ENCODE results near the gene CCDC142. TPM values are rescaled to one million over a fixed set of nuclear protein-coding genes. Genes with fewer than 3 reads are reported as not detected.
A peak's percentile ranks its signal among the peaks of the same experiment; 100 is the strongest.

The CCDC142 gene
- total RNA-seq, 1 donor from 2014 or later = 28.0 TPM

- Mint-ChIP-seq H3K4me1 (ENCODE audit: low read depth, unreplicated experiment) (peaks cover 7% of the 10 kb centered on the region), H3K36me3 (ENCODE audit: unreplicated experiment) (peaks cover 8% of the 10 kb centered on the region), H3K9me3 (ENCODE audit: unreplicated experiment) (peaks cover 18% of the 10 kb centered on the region), H3K27me3 (ENCODE audit: unreplicated experiment) (peaks cover 28% of the 10 kb centered on the region), H3K27ac (ENCODE audit: unreplicated experiment) (no peak overlapping the region), H3K4me3 (ENCODE audit: unreplicated experiment) (peak overlapping the region; percentile 78)
- peak; percentile 34 for DNase-seq
- TF ChIP-seq, protein P1, sequence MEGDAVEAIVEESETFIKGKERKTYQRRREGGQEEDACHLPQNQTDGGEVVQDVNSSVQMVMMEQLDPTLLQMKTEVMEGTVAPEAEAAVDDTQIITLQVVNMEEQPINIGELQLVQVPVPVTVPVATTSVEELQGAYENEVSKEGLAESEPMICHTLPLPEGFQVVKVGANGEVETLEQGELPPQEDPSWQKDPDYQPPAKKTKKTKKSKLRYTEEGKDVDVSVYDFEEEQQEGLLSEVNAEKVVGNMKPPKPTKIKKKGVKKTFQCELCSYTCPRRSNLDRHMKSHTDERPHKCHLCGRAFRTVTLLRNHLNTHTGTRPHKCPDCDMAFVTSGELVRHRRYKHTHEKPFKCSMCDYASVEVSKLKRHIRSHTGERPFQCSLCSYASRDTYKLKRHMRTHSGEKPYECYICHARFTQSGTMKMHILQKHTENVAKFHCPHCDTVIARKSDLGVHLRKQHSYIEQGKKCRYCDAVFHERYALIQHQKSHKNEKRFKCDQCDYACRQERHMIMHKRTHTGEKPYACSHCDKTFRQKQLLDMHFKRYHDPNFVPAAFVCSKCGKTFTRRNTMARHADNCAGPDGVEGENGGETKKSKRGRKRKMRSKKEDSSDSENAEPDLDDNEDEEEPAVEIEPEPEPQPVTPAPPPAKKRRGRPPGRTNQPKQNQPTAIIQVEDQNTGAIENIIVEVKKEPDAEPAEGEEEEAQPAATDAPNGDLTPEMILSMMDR (IDR thresholded peaks at IDR 0.05; ENCODE audit: partially characterized antibody, unreplicated experiment) = no peak
Measured at GRCh38 chr2:74513605-74514367, 31.0 kb upstream of the CCDC142 start.

DNA sequence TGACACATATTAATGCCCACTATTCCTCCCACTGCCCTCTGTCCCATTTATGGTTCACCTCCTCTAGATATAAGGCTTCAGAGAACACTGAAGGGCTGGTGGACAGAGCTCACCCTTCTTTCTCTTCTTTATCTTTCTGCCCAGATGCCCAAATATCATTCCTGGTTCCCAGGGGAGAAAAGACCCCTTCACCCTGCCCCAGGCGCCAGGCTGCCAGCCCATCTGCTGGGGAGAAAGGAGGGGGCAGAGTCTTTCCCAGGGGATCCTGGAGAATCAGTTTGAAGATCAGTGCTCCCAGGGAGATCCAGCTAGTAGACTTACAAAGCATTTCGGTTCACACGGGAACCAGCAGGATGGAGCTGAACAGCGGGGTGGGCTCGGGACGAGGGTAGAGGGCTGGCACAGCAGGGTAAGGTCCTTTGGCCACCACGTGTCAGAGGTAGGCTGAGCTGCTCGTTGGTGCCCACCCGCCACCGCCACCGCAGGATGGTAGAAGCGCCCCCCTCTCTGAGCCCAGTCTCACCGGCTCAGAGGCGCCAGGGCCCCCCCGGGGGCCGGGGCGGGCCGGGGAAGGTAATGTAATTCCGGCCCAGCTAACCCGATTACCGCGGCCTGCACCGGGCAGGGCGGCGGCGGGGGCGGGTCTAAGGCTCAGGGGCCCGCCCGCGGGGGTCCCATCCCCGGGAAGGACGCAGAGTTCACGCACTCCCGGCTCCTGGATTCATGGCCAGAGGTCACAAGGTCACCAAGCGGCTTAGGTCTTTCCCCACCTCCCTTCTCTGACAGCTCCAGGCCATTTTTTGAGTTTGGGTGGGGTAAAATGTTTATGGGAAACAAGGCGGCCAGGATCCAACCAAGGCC is 30.2 kb upstream of the CCDC142 start:
- peaks cover 15% of the 10 kb centered on the region for H3K4me1 Mint-ChIP-seq (ENCODE audit: low read depth, unreplicated experiment)

DNA sequence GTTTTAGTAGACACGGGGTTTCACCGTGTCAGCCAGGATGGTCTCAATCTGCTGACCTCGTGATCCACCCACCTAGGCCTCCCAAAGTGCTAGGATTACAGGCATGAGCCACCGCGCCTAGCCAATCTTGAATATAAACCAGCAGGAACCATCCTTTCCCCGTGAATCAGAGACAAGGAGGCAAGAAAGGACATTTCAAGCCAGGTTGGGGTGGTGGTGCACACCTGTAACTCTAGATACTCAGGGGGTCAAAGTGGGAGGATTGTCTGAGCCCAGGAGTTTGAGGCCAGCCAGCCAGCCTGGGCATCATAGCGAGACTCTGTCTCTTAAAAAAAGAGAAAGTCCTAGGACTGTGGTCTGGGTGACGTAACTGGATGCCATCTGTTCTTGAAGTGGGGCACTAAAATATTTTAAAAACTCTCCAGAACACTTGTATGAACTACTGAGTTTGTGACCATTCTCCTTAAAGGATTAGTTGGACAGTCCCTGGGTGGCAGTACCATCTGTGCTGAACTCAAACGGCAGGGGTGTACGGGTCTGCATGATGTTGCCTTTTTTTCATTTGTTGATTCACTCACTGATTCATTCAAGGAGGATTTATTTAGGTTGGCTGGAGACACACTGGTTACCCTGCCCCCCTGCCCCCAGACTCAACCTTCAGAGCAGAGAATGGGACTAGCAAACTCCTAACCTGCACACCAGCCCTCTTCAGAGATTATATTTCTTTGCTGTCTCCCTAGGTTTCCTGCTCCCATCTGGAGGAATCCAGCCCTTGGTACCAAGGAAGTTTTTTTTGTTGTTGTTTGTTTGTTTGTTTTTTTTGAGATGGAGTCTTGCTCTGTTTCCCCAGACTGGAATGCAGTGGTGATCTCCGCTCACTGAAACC is 28.5 kb upstream of the CCDC142 start:
- Mint-ChIP-seq H3K4me1 (ENCODE audit: low read depth, unreplicated experiment) (peaks cover 20% of the 10 kb centered on the region), H3K9me3 (ENCODE audit: unreplicated experiment) (peaks cover 32% of the 10 kb centered on the region), H3K36me3 (ENCODE audit: unreplicated experiment) (peaks cover under 1% of the 10 kb centered on the region), H3K4me3 (ENCODE audit: unreplicated experiment) (no peak overlapping the region), H3K27ac (ENCODE audit: unreplicated experiment) (peak overlapping the region; percentile 52), H3K27me3 (ENCODE audit: unreplicated experiment) (peaks cover 29% of the 10 kb centered on the region)
- TF ChIP-seq, protein P1 (IDR thresholded peaks at IDR 0.05; ENCODE audit: partially characterized antibody, unreplicated experiment) = no peak
- no peak for DNase-seq

More for the DNA sequence above, 30.2 kb upstream of the CCDC142 start:
- H3K4me3 Mint-ChIP-seq (ENCODE audit: unreplicated experiment) = peak overlapping the region; percentile 78
- TF ChIP-seq, protein P1 (IDR thresholded peaks at IDR 0.05; ENCODE audit: partially characterized antibody, unreplicated experiment) = no peak
- DNase-seq = peak; percentile 42
- peak overlapping the region; percentile 52 for H3K27ac Mint-ChIP-seq (ENCODE audit: unreplicated experiment)
- H3K9me3 Mint-ChIP-seq (ENCODE audit: unreplicated experiment) = peaks cover 25% of the 10 kb centered on the region
- H3K36me3 Mint-ChIP-seq (ENCODE audit: unreplicated experiment) = peaks cover 8% of the 10 kb centered on the region
- peaks cover 29% of the 10 kb centered on the region for H3K27me3 Mint-ChIP-seq (ENCODE audit: unreplicated experiment)

GRCh38 chr2:74510272-74510671 is 27.5 kb upstream of the CCDC142 start:
- peak overlapping the region; percentile 9 for H3K4me3 Mint-ChIP-seq (ENCODE audit: unreplicated experiment)
- DNase-seq = no peak
- TF ChIP-seq, protein P1 (IDR thresholded peaks at IDR 0.05; ENCODE audit: partially characterized antibody, unreplicated experiment) = no peak
- H3K36me3 Mint-ChIP-seq (ENCODE audit: unreplicated experiment) = no peaks in the 10 kb centered on the region
- H3K27me3 Mint-ChIP-seq (ENCODE audit: unreplicated experiment) = peaks cover 29% of the 10 kb centered on the region
- peaks cover 32% of the 10 kb centered on the region for H3K9me3 Mint-ChIP-seq (ENCODE audit: unreplicated experiment)
- H3K27ac Mint-ChIP-seq (ENCODE audit: unreplicated experiment) = no peak overlapping the region
- peaks cover 20% of the 10 kb centered on the region for H3K4me1 Mint-ChIP-seq (ENCODE audit: low read depth, unreplicated experiment)
